ENCODE measurements around the gene PRSS33.

PRSS33 gene

DNA sequence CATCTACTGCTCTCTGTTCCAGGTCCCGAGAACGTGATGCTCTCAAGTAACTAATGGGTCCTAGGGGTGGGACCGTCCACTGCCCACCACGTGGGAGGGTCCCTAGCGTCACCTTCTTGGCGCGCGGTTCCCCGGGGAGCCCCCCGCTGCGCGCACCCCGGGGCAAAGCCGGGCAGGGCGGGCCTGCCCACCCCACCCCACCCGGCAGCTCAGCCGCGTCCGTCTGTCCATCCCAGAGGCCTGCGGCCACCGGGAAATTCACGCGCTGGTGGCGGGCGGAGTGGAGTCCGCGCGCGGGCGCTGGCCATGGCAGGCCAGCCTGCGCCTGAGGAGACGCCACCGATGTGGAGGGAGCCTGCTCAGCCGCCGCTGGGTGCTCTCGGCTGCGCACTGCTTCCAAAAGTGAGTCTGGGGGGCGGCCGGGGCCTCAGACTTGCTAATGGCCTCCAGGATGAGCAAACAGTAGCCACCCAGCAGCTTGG lies 11.4 kb upstream of the PRSS33 start:
- no peak for DNase-seq (ENCODE audit: low read depth)

DNA sequence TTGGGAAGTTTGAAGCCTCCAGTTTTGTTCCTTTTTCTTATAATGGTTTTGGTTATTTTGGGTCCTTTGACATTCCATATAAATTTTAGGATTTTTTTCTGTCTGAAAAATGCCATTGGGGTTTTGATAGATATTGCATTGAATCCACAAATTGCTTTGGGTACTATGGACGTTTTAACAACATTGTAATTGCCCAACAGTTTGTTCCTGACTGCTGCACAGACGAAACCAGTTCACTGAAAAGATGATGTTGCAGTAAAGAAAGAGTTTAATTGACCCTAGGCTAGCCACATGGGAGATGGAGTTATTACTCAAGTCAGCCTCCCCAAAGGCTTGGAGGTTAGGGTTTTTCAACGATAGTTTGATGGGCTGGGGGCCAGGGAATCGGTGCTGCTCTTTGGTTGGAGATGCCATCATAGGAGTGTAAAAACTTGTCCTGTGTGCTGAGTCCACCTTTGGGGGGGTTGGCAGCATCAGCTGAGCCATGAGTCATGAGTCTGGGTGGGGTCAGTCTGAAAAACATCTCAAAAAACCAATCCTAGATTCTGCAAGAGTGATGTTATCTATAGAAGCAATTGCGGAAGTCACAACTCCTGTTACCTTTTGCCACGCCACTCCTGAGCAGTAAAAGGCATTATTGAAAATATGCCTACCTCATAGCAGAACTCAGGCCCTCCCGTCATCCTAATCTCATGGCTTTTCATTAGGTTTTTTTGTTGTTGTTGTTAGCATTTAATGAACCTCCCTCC lies 8.2 kb upstream of the PRSS33 start:
- DNase-seq (ENCODE audit: low read depth) = no peak

DNA sequence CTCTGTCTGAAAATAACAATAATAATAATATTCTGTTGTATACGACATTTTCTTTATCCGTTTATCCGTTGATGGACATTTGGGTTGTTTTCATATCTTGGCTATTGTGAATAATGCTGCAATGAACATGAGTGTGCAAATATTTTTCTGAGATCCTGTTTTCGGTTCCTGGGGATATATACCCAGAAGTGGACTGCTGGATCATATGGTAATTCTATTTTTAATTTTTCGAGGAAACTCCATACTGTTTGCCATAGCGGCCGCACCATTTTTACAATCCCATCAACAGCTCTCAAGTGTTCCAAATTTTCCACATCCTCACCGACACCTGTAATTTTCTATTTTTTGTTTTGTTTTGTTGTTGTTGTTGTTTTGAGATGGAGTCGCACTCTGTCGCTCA lies 5.6 kb upstream of the PRSS33 start:
- DNase-seq (ENCODE audit: low read depth) = no peak

GRCh38 chr16:2791174-2791573 lies 3.8 kb upstream of the PRSS33 start:
- no peak for DNase-seq (ENCODE audit: low read depth)

DNA sequence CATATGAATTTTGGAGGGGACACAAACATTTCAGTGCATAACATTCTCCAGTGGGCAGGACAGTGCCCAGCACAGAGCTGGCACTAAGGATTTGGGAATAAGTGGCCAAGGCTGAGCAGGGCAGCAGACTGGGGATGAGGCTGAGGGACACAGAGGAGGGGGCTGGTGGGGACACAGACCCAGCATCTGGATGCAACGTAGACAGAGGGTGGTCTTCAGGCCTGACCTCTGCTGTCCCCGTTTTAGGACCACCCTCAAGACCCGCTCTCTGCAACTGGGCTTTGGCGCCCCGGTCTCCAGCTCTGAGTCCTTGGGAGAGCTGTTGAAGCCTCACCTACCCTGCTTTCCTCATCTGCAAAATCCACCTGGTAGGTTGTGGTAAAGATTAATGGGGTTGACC lies 3.3 kb upstream of the PRSS33 start:
- DNase-seq (ENCODE audit: low read depth) = no peak

- no peak for DNase-seq (ENCODE audit: low read depth)
Observed at GRCh38 chr16:2787961-2788360, 601 bp upstream of the PRSS33 start.

GRCh38 chr16:2786826-2787151 lies 571 bp downstream of the PRSS33 start:
- no peak for DNase-seq (ENCODE audit: low read depth)

DNA sequence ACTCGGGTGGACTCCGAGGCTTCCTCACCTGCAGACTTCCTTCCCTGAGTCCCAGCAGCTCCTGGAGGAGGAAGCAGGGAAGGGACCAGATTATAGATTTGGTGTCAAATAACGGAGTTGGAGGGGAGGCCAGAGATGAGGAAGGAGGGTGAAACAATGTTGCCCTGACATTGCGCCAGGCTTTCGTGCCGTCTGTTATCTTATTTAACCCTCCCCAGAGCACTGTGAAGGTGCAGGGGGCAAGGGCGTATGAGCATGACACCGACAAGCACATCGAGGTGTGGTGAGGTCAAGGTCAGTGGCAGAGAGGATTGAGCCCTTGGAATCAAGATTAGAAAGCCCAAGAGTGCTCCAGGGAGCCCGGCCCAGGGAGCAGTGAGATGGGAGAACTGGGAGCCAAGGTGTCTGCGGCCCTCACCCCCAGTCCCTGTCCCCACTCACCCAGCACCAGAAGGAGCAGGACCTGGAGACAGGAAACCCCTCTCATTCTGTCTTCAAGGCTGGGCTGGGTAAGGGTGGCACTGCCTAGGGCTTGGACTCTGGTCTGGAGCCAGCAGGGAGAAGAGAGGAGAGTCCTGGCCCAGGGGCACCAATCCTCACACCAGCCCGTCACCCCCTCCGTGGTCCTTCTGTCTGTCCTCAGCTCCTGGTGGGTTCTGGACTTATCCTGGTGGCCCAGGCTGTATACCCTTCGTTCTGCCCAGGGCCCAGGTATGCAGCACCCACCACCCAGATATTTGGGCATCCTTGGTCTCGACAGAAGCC lies 1.1 kb downstream of the PRSS33 start:
- no peak for DNase-seq (ENCODE audit: low read depth)

DNA sequence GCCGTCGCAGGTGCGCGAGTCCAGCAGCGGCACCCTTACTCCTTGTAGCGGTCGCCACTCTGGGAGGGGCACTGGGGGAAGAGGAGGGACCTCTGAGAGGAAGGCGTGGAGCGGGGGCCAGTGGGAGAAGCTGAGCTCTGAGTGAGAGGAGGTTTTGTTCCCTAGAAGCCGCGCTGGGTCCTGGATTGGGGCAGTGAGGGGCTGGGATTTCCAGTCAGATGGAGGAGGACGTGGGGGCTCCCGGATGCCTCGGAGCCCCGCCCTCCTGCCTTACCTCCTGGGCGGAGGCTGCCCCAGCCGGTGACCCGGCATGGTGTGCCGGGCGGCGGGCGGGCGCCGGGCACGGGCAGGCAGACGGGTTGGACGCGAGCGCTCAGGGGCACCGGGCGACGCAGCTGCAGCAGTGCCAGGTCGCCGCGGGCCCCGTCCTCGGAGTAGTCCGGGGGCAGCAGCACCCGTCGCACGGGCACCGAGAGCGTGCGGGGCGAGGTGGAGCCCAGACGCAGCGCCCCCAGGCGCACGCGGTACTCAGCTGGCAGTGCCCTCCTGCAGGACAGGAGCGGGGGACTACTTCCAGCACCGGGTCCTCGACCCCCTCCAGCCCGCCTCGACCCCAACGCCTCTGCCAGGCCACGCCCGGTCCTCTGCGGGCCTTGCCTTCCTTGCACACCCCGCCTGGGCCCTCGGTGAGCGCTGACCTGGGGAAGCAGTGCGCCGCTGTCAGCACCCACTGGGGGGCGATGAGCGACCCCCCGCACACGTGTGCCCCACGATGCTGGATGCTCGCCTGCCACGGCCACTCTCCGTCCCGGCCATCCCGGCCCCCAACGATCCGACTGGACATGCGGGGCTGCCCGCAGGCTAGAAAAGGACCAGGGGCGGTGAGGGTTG lies 2.0 kb downstream of the PRSS33 start:
- no peak for DNase-seq (ENCODE audit: low read depth)

- no peak for DNase-seq (ENCODE audit: low read depth)
Observed at GRCh38 chr16:2784358-2785100, 2.8 kb downstream of the PRSS33 start.

- DNase-seq (ENCODE audit: low read depth) = no peak
Observed at GRCh38 chr16:2783581-2784357, 3.6 kb downstream of the PRSS33 start.

GRCh38 chr16:2782583-2783351 lies 4.6 kb downstream of the PRSS33 start:
- no peak for DNase-seq (ENCODE audit: low read depth)

GRCh38 chr16:2779978-2780898 lies 7.1 kb downstream of the PRSS33 start:
- DNase-seq (ENCODE audit: low read depth) = no peak

DNA sequence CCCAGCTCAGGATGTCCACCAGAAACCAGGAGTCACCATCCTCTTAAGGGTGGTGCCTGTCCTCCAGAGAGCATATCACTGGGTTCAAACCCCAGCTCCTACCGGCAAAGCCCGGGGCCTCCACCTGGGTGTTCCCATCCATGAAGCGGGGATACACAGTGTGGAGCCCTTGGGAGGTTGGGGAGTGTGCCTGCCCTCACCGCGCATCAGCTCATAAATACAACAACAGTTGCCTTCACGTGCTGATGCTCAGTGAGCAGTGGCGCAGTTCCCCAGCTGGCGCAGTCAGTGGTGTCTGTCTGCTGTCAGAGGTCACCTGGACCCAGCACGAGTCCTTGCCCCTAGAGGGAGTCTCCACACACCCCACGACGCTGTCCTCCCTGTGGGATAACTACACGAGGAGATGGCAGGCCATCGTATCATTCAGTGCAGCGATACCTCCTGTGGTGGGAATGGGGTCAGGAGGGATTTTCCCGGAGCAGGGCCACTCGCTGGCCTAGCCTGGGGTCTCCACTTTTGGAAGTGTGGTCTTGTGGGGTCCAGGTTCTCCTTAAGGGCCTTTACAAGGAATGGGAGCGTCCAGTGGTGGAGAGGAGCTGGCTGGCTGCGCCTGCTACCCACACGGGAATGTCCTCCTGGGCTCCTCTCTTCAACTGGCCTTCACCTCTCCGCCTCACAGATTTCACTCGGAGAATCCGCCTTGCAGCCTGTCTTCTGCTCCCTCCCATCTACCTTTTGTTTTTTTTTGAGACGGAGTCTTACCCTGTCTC lies 8.0 kb downstream of the PRSS33 start:
- no peak for DNase-seq (ENCODE audit: low read depth)

- DNase-seq (ENCODE audit: low read depth) = no peak
Observed at GRCh38 chr16:2778630-2778958, 8.8 kb downstream of the PRSS33 start.

DNA sequence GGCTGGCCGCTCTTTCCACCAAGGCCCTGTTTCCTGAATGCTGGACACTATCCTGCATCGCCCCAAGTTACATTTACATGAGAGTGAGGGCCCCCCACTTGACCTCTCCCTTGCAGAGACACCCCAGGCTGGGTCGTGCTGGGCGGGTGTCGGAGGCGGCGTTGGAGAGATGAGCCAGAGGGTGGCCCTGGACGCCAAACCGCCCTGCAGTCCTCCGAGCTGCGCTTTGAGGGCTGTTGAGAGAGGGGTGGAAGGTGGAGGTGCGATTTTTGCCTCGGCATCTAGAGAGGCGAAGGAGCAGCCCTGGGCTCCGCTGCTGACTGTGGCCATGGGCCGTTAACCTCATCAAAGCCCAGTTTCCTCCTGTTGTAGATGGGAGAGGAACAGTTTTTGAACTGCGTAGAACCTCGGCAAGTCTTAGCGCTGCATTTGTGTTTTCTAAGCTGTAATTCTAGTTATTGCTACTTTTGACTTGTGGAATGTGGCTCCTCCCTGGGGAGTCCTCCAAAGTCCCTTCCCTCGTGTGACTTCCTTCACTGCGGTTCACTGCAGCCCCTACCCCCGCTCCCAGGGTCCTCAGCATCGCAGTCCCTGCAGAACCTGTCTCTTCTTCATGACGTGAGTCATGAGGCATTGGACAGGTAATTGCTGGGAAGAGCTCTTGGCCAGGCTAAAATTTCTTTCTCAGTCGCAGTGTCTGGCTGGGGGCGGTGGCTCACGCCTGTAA lies 9.3 kb downstream of the PRSS33 start:
- no peak for DNase-seq (ENCODE audit: low read depth)

DNA sequence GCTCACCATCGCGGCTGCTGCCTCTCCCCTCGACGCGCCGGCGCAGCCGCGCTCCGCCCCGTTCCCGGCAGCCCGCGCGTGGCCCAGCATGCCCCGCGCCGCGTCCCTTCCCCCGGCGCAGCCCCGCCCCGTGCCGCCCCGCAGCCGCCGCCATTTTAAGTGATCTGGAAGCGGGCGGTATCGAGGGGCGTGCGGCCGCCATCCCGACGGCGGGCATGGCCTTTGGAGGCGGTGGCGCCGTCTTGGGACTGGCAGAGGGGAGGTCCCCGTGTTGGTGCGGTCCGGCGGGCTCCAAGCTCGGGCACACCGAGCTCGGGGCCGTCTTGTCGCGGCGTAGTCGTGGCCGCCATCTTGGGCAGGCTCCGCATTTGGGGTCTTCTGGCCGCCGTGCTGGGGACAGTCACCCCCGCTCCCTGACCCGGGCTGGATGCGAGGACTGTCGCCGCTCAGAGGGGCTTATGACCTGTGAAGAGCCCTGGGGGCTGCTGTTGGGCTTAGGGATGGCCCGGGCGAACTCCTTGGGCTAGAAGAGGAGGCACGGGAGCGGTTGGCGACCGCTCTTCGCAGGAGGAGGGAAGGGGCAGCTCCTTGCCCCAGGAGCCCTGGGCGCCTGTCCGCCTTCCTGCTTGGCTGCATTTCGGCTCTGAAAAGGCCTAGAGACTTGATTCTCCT lies 10.0 kb downstream of the PRSS33 start, which contains the start of gene ELOB:
Gene ELOB (minus strand): TSS at position 50 of the 672 bp plus-strand sequence. CDS start 41 bp downstream, at position 9.
- peak; percentile 30 for DNase-seq (ENCODE audit: low read depth)

Measured in GM04503 (cell line).